Mesodermal cell (in vitro differentiated cells): ENCODE results near the gene OTULINL.

Source experiments
- H3K27ac ChIP-seq: 2 replicates; pipeline ENCODE4 v1.7.0; 2013; ENCODE audit warnings: mild to moderate bottlenecking, low read depth, low read length, moderate library complexity; ENCODE audit not compliant: severe bottlenecking
- H3K36me3 ChIP-seq: 2 replicates; pipeline ENCODE4 v1.7.1; 2013; ENCODE audit warnings: mild to moderate bottlenecking, low read length, moderate library complexity; ENCODE audit not compliant: control insufficient read depth, insufficient read depth
- H3K4me1 ChIP-seq: one replicate; pipeline ENCODE4 v1.7.1; 2013; ENCODE audit warnings: mild to moderate bottlenecking, low read length; ENCODE audit not compliant: insufficient read depth, control insufficient read depth, poor library complexity, severe bottlenecking
- H3K4me3 ChIP-seq: 2 replicates; pipeline ENCODE4 v1.7.0; 2013; ENCODE audit warnings: low read length, control low read depth, mild to moderate bottlenecking; ENCODE audit not compliant: insufficient read depth, poor library complexity, severe bottlenecking; ENCODE audit errors: extremely low read depth
- H3K9me3 ChIP-seq: 2 replicates; pipeline ENCODE4 v1.7.1; 2013; ENCODE audit warnings: mild to moderate bottlenecking, low read length, moderate library complexity; ENCODE audit not compliant: control insufficient read depth
- WGBS, 2 experiments: methylation state at CpG; one replicate each; pipeline ENCODE4 v1.1.5; 2013; ENCODE audit warnings: missing lambda C conversion rate in 2 of 2; ENCODE audit not compliant: insufficient coverage in 2 of 2; 5-methylcytosine and 5-hydroxymethylcytosine counted together

Gene OTULINL

DNA sequence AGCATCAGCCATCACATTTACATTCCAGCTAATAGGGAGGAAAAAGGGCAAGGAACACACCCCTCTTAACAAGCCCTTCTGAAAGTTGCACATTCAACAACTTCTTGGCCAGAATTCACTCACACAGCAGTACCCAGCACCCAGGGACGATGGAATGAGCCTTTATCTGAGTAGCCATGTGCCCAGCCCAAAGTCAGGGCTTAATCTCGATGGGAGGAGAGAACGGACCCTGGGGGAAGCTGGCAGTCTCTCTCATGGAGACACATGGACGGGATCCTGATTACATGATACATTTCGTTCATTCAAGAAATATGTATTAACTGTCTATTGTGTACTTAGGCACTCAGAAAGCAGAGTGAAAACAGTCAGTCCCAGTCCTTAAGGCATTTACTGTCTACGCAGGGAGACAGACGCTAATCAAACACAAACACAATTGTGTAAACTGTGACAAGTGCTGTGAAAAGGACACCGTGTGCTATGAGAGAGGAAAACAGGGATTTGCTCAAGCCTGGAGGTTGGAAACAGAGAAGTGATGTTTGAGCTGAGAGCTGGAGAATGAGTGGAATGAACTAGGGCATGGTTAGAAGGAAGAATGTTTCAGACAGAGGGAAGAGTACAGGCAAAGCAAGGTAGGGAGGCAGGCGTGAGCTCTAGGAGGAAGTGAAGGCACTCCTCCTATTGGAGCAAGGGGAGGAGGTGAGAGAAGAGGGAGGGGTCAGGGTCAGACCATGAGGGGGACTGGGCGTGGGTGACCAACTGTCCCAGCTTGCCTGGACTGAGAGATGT lies 7.4 kb downstream of the OTULINL start:
- Histone ChIP-seq H3K4me3 (no peak overlapping the region), H3K9me3 (peaks cover 3% of the 10 kb centered on the region), H3K36me3 (no peaks in the 10 kb centered on the region), H3K4me1 (peaks cover 13% of the 10 kb centered on the region), H3K27ac (no peak overlapping the region)
- WGBS, 2 experiments, result 81 to 85% methylated on average over 5 to 9 of the region's 10 CpGs

DNA sequence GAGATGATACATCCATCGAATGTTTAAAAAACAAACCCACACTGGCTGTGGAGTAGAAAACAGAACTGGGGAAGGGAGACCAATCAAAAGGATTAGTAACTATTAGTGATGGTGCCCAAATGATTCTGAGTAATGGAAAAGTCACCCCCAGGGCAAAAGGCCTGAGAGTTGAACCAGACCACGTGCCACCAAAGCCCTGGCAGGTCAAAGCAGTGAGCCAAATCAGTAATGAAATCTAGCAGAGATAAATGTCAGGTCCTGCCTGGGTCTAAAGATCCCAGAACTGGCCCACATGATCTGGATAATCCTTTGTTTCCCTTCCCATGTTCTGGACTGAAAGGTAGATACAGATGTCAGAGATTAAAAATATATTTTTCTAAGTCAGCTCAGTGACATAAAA lies 9.4 kb downstream of the OTULINL start:
- H3K27ac ChIP-seq, result no peak overlapping the region
- H3K4me3 ChIP-seq, result no peak overlapping the region
- peaks cover 15% of the 10 kb centered on the region for H3K4me1 ChIP-seq
- WGBS, 2 experiments, result 70 to 100% methylated on average over 1 of the region's 2 CpGs
- H3K9me3 ChIP-seq, result no peaks in the 10 kb centered on the region
- H3K36me3 ChIP-seq, result no peaks in the 10 kb centered on the region

DNA sequence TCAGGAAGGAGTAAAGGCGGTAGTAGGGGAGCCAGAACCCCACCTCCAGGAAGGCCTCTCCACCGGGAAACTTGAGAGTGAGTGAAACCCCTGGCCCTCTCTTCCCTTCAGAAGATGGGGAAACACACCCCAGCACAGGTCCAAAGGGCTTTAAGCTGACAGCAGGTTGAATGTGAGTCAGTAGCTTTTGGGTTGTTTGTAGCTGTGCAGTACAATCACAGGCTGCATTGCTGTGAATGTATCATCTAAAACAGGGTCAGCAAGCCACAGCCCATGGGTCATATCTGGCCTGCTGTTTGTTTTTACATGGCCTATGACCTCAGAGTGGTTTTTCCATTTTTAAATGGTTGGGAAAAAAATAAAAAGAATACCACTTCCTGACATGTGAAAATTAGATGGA lies 10.0 kb downstream of the OTULINL start:
- Histone ChIP-seq H3K4me3 (no peak overlapping the region), H3K4me1 (peaks cover 15% of the 10 kb centered on the region), H3K27ac (no peak overlapping the region), H3K9me3 (no peaks in the 10 kb centered on the region), H3K36me3 (no peaks in the 10 kb centered on the region)
- WGBS, 2 experiments, result 100% methylated on average over 2 of the region's 2 CpGs; no CpG with 5 or more reads in 1 of the 2 experiments

DNA sequence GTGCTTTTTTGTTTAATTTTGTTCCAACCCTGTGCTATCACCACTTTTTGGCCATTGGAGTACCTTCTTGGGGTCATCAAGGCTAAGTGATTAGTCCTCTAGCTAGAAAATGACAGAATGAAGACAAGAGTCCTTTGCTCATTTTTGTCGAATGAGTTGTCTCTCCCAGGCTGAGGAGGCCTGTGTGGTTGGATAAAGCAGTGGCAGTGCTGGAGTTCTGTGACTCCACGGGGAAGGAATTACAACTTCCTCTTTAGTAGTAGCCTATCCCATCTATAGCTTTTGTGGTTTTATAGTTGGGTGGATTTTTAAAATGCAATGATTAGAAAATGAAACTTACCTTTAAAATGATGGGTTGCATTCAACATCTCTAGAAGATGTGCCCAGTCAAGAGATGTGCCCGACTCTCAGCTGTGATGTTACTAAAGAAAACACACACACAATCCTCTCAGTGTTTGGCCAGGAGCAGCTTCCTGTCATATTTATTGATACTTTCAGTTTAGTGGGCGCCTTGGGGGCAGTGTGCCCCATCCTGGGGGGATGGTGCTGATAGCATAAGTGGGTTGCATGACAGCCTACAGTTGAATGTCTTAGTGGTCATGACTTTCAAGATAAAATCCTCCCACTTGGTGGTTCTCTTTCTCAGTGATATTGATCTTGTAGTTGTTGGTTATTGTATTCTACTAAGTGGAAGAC lies 11.9 kb downstream of the OTULINL start:
- Histone ChIP-seq H3K36me3 (no peaks in the 10 kb centered on the region), H3K9me3 (no peaks in the 10 kb centered on the region), H3K4me1 (peaks cover 15% of the 10 kb centered on the region), H3K4me3 (no peak overlapping the region), H3K27ac (no peak overlapping the region)
- 80 to 90% methylated on average over 1 to 2 of the region's 4 CpGs for WGBS, 2 experiments

DNA sequence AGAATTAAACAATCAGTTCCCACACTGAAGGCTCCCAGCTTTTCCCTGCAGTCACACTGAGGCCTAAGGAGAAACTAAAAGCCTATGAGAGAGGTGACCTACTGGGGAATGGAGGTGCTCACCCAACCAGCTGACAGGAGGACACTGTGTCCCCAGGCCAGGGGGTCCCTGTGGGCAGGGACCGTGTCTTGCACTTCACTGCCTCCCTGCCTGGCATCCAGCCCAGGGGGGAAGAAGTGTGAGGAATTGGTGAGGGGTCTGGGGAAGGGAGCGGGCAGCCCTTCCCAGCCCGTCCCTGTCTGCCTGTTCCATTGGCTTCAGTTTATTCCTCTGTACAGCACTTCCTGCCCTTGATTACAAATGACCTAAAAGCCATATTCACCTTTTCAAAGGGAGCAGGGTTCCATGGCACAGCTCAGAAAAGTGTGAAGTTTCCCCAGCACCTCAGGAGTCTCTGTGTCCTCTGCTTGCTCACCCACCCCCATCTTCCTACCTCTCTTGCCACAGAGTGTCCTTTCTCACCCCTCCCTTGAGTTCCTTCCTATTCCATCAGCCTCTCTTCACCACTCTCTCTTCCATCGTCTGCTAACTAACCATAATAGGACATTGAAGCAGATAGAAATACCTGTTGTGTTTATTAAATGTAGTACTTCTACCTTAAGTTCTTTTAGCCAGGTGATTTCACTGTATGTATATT lies 12.9 kb downstream of the OTULINL start:
- WGBS, 2 experiments, result 83 to 100% methylated on average over 1 to 2 of the region's 4 CpGs
- Histone ChIP-seq H3K36me3 (no peaks in the 10 kb centered on the region), H3K27ac (no peak overlapping the region), H3K4me3 (no peak overlapping the region), H3K4me1 (peaks cover 15% of the 10 kb centered on the region), H3K9me3 (no peaks in the 10 kb centered on the region)

DNA sequence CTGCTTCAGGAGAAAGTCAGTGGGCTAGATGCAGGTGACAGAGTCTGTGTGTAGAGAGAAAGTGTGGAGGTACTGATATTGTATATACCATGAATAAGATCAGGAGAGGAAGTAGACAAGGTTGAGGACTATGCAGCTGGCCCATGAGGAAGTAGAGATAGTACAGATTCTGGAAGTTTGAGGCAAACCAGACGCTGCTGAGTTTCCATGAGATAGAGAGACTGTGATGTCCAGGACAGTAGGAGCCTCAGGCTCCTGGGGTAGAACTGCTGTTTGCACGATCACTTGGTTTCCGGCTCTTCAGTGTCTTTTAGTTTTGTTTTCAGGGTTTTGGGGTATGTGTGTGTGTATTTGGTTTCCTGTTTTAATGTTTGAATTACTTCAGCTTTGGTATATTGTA lies 13.6 kb downstream of the OTULINL start:
- no peak overlapping the region for H3K27ac ChIP-seq
- 97% methylated on average over 3 of the region's 3 CpGs; no CpG with 5 or more reads in 1 of the 2 experiments for WGBS, 2 experiments

DNA sequence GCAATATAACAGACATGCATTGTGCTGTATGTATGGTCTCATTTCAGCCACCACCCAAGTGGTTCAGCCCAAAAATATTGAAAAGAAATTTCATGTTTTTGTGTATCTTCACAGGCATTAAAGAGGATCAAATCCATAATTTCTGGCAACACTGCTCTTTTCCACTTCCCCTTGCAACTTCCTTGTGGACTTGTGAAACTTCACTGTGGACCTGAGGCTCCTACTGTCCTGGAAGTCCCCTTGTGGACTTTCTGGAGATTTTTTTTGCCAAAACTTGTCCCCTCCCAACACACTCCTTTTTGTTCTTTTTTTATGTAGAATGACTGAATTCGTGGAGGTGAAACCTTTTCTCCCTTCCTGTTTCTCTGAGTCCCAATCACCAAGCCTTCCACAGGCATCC lies 14.3 kb downstream of the OTULINL start:
- Histone ChIP-seq H3K36me3 (no peaks in the 10 kb centered on the region), H3K4me1 (peaks cover 15% of the 10 kb centered on the region)

More for the DNA sequence above, 13.6 kb downstream of the OTULINL start:
- H3K4me3 ChIP-seq, result no peak overlapping the region
- H3K36me3 ChIP-seq, result no peaks in the 10 kb centered on the region
- H3K9me3 ChIP-seq, result no peaks in the 10 kb centered on the region
- H3K4me1 ChIP-seq, result peaks cover 15% of the 10 kb centered on the region

DNA sequence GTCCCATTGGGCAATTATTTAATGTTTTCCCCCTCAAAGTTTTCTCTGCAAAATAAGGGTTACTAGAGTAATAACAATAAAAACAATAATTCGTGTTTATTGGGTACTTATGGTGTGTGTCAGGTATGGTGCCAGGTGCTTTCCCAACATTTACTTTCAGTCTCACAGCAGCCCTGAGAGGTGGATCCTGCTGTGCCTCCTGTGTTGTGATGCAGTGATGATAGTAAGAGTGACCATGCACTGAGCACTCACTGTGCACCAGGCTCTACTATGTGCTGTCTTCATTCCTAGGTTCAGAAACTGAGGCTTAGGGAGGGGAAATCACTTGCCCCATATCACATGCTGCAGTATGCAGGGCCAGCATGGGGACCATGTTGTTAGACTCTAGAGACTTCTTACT lies 15.5 kb downstream of the OTULINL start:
- Histone ChIP-seq H3K9me3 (no peaks in the 10 kb centered on the region), H3K36me3 (no peaks in the 10 kb centered on the region), H3K4me1 (peaks cover 15% of the 10 kb centered on the region), H3K4me3 (no peak overlapping the region), H3K27ac (no peak overlapping the region)
- no CpG with 5 or more reads among the region's 1 CpG for WGBS, 2 experiments

More for the DNA sequence above, 14.3 kb downstream of the OTULINL start:
- Histone ChIP-seq H3K9me3 (no peaks in the 10 kb centered on the region), H3K27ac (no peak overlapping the region), H3K4me3 (no peak overlapping the region)
- no CpG with 5 or more reads among the region's 1 CpG for WGBS, 2 experiments

DNA sequence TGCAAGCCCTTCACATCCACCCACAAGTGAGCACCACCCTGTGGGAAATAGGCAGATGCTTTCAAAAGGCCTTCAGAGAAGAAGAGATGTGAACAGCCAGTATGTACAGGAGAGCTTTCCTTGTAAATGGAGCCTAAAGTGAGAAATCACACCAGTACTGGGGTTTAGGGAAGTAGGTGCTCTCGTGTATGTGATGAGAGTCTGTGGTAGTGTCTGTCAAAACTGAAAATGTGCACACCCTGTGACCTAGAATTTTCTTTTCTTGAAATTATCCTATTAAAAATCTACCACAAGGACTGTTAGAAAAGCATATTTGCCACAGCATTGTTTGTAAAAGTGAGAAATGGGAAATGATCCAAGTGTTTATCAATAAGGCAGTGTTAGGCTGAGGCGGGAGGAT lies 16.6 kb downstream of the OTULINL start:
- no peak overlapping the region for H3K4me3 ChIP-seq
- no peak overlapping the region for H3K27ac ChIP-seq
- no peaks in the 10 kb centered on the region for H3K9me3 ChIP-seq
- 100% methylated on average over 1 of the region's 2 CpGs; no CpG with 5 or more reads in 1 of the 2 experiments for WGBS, 2 experiments
- no peaks in the 10 kb centered on the region for H3K36me3 ChIP-seq
- H3K4me1 ChIP-seq, result peaks cover 9% of the 10 kb centered on the region

DNA sequence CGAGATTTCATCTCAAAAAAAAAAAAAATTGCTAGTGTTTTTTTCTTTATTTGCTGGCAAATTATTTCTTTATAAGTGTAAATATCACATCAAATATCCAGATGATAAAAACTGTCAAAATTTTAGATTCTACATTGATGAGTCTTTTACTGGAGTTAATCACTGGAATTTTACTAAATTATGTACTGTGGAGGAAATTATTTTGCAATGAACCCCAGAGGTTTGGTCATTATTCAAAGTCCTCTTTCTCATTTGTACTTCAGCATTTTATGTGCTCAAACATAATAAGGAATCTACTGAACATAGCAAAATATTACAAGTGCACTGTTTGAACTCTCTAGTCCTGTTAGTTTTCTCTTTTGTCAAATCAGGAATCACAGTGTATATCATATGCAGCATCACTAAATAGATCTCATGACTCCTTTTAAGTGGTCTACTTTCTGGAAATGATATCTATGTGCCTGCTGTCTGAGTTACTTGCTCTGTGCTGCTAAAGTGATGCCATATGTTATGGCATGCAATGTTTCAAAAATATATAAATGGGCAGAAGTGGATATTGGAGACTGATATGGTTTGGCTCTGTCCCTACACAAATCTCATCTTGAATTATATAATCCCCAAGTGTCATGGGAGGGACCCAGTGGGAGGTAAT lies 18.0 kb downstream of the OTULINL start:
- Histone ChIP-seq H3K27ac (no peak overlapping the region), H3K36me3 (no peaks in the 10 kb centered on the region), H3K4me1 (no peaks in the 10 kb centered on the region), H3K9me3 (no peaks in the 10 kb centered on the region), H3K4me3 (no peak overlapping the region)
- WGBS, 2 experiments, result no CpG with 5 or more reads among the region's 1 CpG
